HepG2 (cell line): ENCODE measurements around the gene SRSF7. TPM values are rescaled to one million over a fixed set of nuclear protein-coding genes. Genes with fewer than 3 reads are reported as not detected.

Experiments
- HMGA1 ChIP-seq: sonication (generic); formaldehyde crosslinking; conservative IDR thresholded peaks from 2 replicates; pipeline ENCODE4 v1.4.0; 2020; ENCODE audit warnings: missing genetic modification reagents
- HNRNPH1 ChIP-seq: fragments of 200-400 bp; formaldehyde crosslinking; optimal IDR thresholded peaks from 2 replicates; pipeline ENCODE3; 2017; ENCODE audit warnings: mild to moderate bottlenecking, low read depth, low read length
- HNRNPL ChIP-seq: fragments of 200-400 bp; formaldehyde crosslinking; IDR thresholded peaks from 2 replicates; pipeline ENCODE4 v1.6.1; 2017; ENCODE audit warnings: mild to moderate bottlenecking, low read depth, low read length
- PHB2 ChIP-seq: fragments of 450-650 bp; IDR thresholded peaks from 2 replicates; pipeline ENCODE4 v1.6.1; 2018; ENCODE audit not compliant: partially characterized antibody
- SMAD1 ChIP-seq: sonication (generic); formaldehyde crosslinking; IDR thresholded peaks from 2 replicates; pipeline ENCODE4 v1.4.0; 2020; ENCODE audit warnings: missing genetic modification reagents, low read depth, mild to moderate bottlenecking, borderline replicate concordance
- SP4 ChIP-seq: sonication (generic); formaldehyde crosslinking; IDR thresholded peaks from 2 replicates; pipeline ENCODE4 v1.8.1; 2023; ENCODE audit warnings: mild to moderate bottlenecking, missing genetic modification reagents
- SUZ12 ChIP-seq: fragments of 150-350 bp; IDR thresholded peaks from 2 replicates; pipeline ENCODE4 v1.6.1; 2014; ENCODE audit warnings: low read depth, low read length
- ZNF607 ChIP-seq: sonication (generic); formaldehyde crosslinking; IDR thresholded peaks from 2 replicates; pipeline ENCODE4 v1.5.1; 2020; ENCODE audit warnings: missing genetic modification reagents, mild to moderate bottlenecking, borderline replicate concordance
- ZNF768 ChIP-seq: sonication (generic); formaldehyde crosslinking; IDR thresholded peaks from 2 replicates; pipeline ENCODE4 v1.4.0; 2020; ENCODE audit warnings: missing genetic modification reagents
- polyA plus RNA-seq, 8 experiments: library from polyadenylated mRNA; depleted of rRNA in 3 of 8; stranded (reverse) in 7 of 8; unstranded in 1 of 8; fragments of >200 nt; fragmentation: Illumina TruSeq in 4 of 8; extraction: Trizol in 4 of 8; gene quantifications; 2 replicates each; pipeline versions ENCODE4 v1.2.1 to v1.2.3, GENCODE V29; 2011 to 2016; ENCODE audit warnings: low read depth in 4 of 8, missing spikeins in 1 of 8, mixed read lengths in 1 of 8; ENCODE audit not compliant: insufficient read depth in 1 of 8
- total RNA-seq, 5 experiments: library from RNA; depleted of rRNA; stranded (reverse); fragments of >200 nt; fragmentation: Illumina TruSeq; extraction: Trizol; gene quantifications; 2 replicates each; pipeline ENCODE4 v1.2.3, GENCODE V29; 2016; ENCODE audit warnings: low read depth in 1 of 5
- TF ChIP-seq, protein P1 (sequence below): sonication (generic); formaldehyde crosslinking; IDR thresholded peaks from 2 replicates; pipeline ENCODE4 v1.5.0; 2020; ENCODE audit warnings: mild to moderate bottlenecking, missing genetic modification reagents
- TF ChIP-seq, protein P2 (sequence below): sonication (generic); formaldehyde crosslinking; IDR thresholded peaks from 2 replicates; pipeline ENCODE4 v1.5.0; 2020; ENCODE audit warnings: missing genetic modification reagents
- TF ChIP-seq, protein P3 (sequence below): sonication (generic); formaldehyde crosslinking; IDR thresholded peaks from 2 replicates; pipeline ENCODE4 v1.8.0; 2022; ENCODE audit warnings: missing genetic modification reagents, mild to moderate bottlenecking, inconsistent platforms, borderline replicate concordance
- TF ChIP-seq, protein P4 (sequence below): sonication (generic); formaldehyde crosslinking; IDR thresholded peaks from 2 replicates; pipeline ENCODE4 v1.5.0; 2020; ENCODE audit warnings: mild to moderate bottlenecking, missing genetic modification reagents
- TF ChIP-seq, protein P5 (sequence below), 2 experiments: IDR thresholded peaks; 2 replicates each; pipeline ENCODE4 v1.6.1; 2011 to 2012; ENCODE audit warnings: low read length in 2 of 2, borderline replicate concordance in 1 of 2, low read depth in 1 of 2, mild to moderate bottlenecking in 1 of 2, moderate library complexity in 1 of 2
- TF ChIP-seq, protein P6 (sequence below): sonication (generic); formaldehyde crosslinking; IDR thresholded peaks from 2 replicates; pipeline ENCODE4 v1.4.0; 2020; ENCODE audit warnings: mild to moderate bottlenecking, missing genetic modification reagents
- TF ChIP-seq, protein P7 (sequence below): sonication (generic); formaldehyde crosslinking; IDR thresholded peaks from 2 replicates; pipeline ENCODE4 v1.5.0; 2020; ENCODE audit warnings: missing genetic modification reagents
- TF ChIP-seq, protein P8 (sequence below): IDR thresholded peaks from 2 replicates; pipeline ENCODE4 v1.6.1; 2012; ENCODE audit warnings: inconsistent platforms

Gene SRSF7
- total and polyA plus RNA-seq, 2 of the 13 experiments (the other 11 are each of a cell fraction or from before 2014, with no cell fraction given) = 172 to 275 TPM

DNA sequence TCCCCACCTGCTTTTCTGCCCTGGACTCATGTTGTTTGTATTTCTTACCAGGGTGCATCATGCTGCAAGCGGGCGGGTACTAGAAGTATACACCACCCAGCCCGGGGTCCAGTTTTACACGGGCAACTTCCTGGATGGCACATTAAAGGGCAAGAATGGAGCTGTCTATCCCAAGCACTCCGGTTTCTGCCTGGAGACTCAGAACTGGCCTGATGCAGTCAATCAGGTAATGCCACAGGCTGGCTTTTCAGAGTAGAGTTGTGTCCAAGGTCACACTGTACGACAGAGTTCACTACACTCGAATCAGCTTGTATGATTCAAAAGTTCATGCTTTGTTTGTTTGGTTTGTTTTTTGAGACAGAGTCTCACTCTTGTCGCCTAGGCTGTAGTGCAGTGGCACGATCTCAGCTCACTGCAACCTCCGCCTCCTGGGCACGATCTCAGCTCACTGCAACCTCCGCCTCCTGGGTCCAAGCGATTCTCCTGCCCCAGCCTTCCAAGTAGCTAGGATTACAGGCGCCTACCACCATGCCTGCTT is 19.4 kb downstream of the SRSF7 start (continued):
- TF ChIP-seq, protein P1, sequence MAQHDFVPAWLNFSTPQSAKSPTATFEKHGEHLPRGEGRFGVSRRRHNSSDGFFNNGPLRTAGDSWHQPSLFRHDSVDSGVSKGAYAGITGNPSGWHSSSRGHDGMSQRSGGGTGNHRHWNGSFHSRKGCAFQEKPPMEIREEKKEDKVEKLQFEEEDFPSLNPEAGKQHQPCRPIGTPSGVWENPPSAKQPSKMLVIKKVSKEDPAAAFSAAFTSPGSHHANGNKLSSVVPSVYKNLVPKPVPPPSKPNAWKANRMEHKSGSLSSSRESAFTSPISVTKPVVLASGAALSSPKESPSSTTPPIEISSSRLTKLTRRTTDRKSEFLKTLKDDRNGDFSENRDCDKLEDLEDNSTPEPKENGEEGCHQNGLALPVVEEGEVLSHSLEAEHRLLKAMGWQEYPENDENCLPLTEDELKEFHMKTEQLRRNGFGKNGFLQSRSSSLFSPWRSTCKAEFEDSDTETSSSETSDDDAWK (CRISPR knock-in tag) = no peak
- no peak for TF ChIP-seq SUZ12
- TF ChIP-seq HNRNPL = no peak
- no peak for TF ChIP-seq SP4 (CRISPR knock-in tag)
- TF ChIP-seq, protein P2, sequence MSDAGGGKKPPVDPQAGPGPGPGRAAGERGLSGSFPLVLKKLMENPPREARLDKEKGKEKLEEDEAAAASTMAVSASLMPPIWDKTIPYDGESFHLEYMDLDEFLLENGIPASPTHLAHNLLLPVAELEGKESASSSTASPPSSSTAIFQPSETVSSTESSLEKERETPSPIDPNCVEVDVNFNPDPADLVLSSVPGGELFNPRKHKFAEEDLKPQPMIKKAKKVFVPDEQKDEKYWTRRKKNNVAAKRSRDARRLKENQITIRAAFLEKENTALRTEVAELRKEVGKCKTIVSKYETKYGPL (CRISPR knock-in tag) = no peak
- TF ChIP-seq, protein P3, sequence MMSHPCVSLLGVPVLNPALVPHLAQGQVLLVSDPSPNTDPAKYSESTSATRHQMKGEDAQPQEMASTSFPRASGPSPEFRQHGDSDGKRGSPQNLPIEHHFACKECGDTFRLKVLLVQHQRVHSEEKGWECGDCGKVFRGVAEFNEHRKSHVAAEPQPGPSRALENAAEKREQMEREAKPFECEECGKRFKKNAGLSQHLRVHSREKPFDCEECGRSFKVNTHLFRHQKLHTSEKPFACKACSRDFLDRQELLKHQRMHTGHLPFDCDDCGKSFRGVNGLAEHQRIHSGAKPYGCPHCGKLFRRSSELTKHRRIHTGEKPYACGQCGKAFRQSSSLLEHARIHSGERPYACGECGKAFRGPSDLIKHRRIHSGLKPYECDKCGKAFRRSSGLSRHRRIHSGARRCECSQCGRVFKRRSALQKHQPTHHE (CRISPR knock-in tag) = no peak
- TF ChIP-seq SMAD1 (CRISPR knock-in tag) = no peak; the same call in 1 of the 2 replicates
- no peak for TF ChIP-seq ZNF768 (CRISPR knock-in tag)
- TF ChIP-seq, protein P4, sequence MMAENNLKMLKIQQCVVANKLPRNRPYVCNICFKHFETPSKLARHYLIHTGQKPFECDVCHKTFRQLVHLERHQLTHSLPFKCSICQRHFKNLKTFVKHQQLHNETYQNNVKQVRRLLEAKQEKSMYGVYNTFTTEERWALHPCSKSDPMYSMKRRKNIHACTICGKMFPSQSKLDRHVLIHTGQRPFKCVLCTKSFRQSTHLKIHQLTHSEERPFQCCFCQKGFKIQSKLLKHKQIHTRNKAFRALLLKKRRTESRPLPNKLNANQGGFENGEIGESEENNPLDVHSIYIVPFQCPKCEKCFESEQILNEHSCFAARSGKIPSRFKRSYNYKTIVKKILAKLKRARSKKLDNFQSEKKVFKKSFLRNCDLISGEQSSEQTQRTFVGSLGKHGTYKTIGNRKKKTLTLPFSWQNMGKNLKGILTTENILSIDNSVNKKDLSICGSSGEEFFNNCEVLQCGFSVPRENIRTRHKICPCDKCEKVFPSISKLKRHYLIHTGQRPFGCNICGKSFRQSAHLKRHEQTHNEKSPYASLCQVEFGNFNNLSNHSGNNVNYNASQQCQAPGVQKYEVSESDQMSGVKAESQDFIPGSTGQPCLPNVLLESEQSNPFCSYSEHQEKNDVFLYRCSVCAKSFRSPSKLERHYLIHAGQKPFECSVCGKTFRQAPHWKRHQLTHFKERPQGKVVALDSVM (CRISPR knock-in tag) = peak; percentile 20; the same call in 1 of the 2 replicates
- TF ChIP-seq, protein P5, sequence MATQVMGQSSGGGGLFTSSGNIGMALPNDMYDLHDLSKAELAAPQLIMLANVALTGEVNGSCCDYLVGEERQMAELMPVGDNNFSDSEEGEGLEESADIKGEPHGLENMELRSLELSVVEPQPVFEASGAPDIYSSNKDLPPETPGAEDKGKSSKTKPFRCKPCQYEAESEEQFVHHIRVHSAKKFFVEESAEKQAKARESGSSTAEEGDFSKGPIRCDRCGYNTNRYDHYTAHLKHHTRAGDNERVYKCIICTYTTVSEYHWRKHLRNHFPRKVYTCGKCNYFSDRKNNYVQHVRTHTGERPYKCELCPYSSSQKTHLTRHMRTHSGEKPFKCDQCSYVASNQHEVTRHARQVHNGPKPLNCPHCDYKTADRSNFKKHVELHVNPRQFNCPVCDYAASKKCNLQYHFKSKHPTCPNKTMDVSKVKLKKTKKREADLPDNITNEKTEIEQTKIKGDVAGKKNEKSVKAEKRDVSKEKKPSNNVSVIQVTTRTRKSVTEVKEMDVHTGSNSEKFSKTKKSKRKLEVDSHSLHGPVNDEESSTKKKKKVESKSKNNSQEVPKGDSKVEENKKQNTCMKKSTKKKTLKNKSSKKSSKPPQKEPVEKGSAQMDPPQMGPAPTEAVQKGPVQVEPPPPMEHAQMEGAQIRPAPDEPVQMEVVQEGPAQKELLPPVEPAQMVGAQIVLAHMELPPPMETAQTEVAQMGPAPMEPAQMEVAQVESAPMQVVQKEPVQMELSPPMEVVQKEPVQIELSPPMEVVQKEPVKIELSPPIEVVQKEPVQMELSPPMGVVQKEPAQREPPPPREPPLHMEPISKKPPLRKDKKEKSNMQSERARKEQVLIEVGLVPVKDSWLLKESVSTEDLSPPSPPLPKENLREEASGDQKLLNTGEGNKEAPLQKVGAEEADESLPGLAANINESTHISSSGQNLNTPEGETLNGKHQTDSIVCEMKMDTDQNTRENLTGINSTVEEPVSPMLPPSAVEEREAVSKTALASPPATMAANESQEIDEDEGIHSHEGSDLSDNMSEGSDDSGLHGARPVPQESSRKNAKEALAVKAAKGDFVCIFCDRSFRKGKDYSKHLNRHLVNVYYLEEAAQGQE (IDR thresholded peaks at IDR 0.05; ENCODE audit: borderline replicate concordance in 1 of 2, low read depth in 1 of 2, low read length in 2 of 2) = no peak
- TF ChIP-seq, protein P6, sequence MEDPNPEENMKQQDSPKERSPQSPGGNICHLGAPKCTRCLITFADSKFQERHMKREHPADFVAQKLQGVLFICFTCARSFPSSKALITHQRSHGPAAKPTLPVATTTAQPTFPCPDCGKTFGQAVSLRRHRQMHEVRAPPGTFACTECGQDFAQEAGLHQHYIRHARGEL (CRISPR knock-in tag) = no peak
- no peak for TF ChIP-seq HMGA1
- TF ChIP-seq, protein P7, sequence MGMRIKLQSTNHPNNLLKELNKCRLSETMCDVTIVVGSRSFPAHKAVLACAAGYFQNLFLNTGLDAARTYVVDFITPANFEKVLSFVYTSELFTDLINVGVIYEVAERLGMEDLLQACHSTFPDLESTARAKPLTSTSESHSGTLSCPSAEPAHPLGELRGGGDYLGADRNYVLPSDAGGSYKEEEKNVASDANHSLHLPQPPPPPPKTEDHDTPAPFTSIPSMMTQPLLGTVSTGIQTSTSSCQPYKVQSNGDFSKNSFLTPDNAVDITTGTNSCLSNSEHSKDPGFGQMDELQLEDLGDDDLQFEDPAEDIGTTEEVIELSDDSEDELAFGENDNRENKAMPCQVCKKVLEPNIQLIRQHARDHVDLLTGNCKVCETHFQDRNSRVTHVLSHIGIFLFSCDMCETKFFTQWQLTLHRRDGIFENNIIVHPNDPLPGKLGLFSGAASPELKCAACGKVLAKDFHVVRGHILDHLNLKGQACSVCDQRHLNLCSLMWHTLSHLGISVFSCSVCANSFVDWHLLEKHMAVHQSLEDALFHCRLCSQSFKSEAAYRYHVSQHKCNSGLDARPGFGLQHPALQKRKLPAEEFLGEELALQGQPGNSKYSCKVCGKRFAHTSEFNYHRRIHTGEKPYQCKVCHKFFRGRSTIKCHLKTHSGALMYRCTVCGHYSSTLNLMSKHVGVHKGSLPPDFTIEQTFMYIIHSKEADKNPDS (CRISPR knock-in tag) = no peak
- no peak for TF ChIP-seq HNRNPH1
- TF ChIP-seq, protein P8, sequence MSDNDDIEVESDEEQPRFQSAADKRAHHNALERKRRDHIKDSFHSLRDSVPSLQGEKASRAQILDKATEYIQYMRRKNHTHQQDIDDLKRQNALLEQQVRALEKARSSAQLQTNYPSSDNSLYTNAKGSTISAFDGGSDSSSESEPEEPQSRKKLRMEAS = peak; percentile 55
- TF ChIP-seq PHB2 = no peak
- peak; percentile 62; the same call in 1 of the 2 replicates for TF ChIP-seq ZNF607
